ENCODE results near the gene CSRNP3. TPM values are rescaled to one million over a fixed set of nuclear protein-coding genes. Genes with fewer than 3 reads are reported as not detected.

The CSRNP3 gene
- total and polyA plus RNA-seq, 10 of the 15 experiments (the other 5 are each of a cell fraction or from before 2014, with no cell fraction given) = 0.03 to 5.2 (median 0.11) TPM; not detected in 1

- in situ Hi-C loops (cut with MboI) = no loop called here
- no peaks in the 10 kb centered on the region for H3K27me3 ChIP-seq (replicated peaks in 1 of 2; ENCODE audit: control insufficient read depth in 2 of 2, insufficient read depth in 2 of 2, low read length in 1 of 2)
Observed at GRCh38 chr2:165630236-165630635, 160.7 kb downstream of the CSRNP3 start.

GRCh38 chr2:165631089-165631488 is 161.6 kb downstream of the CSRNP3 start:
- Histone ChIP-seq H3K4me3 (no peak overlapping the region), H3K4me2 (ENCODE audit: control insufficient read depth, insufficient read depth) (no peak overlapping the region), H3K9ac (ENCODE audit: control insufficient read depth, insufficient read depth, low read length) (no peak overlapping the region), H3K36me3 (ENCODE audit: control insufficient read depth in 2 of 2, insufficient read depth in 2 of 2, low read length in 1 of 2) (no peaks in the 10 kb centered on the region), H3K79me2 (ENCODE audit: control insufficient read depth, insufficient read depth, low read length) (no peaks in the 10 kb centered on the region), H3K27me3 (replicated peaks in 1 of 2; ENCODE audit: control insufficient read depth in 2 of 2, insufficient read depth in 2 of 2, low read length in 1 of 2) (no peaks in the 10 kb centered on the region), H3K9me3 (replicated peaks; ENCODE audit: control insufficient read depth, insufficient read depth, low read length) (no peaks in the 10 kb centered on the region), H3K4me1 (ENCODE audit: control insufficient read depth, insufficient read depth, low read length) (no peaks in the 10 kb centered on the region), H3K27ac (ENCODE audit: control insufficient read depth, insufficient read depth) (no peak overlapping the region), H4K20me1 (ENCODE audit: control insufficient read depth, insufficient read depth) (no peaks in the 10 kb centered on the region), H2AFZ (ENCODE audit: control insufficient read depth, low read depth, low read length) (no peak overlapping the region)
- ChIA-PET RAD21 (ENCODE audit: unreplicated experiment) (no interaction called here), CTCF (interaction anchor here (1.9 kb wide), 1 partner anchor 68 kb away, joined by 5 read pairs; no protein-coding TSS in a partner anchor), SMC1A (ENCODE audit: uncharacterized antibody, unreplicated experiment) (interaction anchor here (0.7 to 3.2 kb wide), 9 partner anchors 11 to 74 kb away, joined by 3 to 10 read pairs (median 4); no protein-coding TSS in a partner anchor), POLR2A (interaction anchor here (1.6 kb wide), 1 partner anchor 9 kb away, joined by 3 read pairs; no protein-coding TSS in a partner anchor)
- BruUV-seq (replicated peaks) = no TSS peak
- no peak for ATAC-seq
- in situ Hi-C loops (cut with MboI) = no loop called here
- intact Hi-C loops (cut with micrococcal nuclease; ENCODE audit: unreplicated experiment) = no loop called here
- TF ChIP-seq NR2F1 (conservative IDR thresholded peaks at IDR 0.05) = no peak
- WGBS (ENCODE audit: insufficient coverage, insufficient replicate concordance, low lambda C conversion rate, missing lambda C conversion rate) = 37% methylated on average over 4 of the region's 4 CpGs
- no peak for DNase-seq (ENCODE audit: low read depth, low spot score)
- no peak for FAIRE-seq

More at GRCh38 chr2:165630236-165630635, 160.7 kb downstream of the CSRNP3 start:
- 24% methylated on average over 3 of the region's 3 CpGs for WGBS (ENCODE audit: insufficient coverage, insufficient replicate concordance, low lambda C conversion rate, missing lambda C conversion rate)
- no peak overlapping the region for H3K4me2 ChIP-seq (ENCODE audit: control insufficient read depth, insufficient read depth)
- H3K27ac ChIP-seq (ENCODE audit: control insufficient read depth, insufficient read depth) = no peak overlapping the region
- TF ChIP-seq LARP7 (IDR thresholded peaks at IDR 0.05) (no peak), ZNF384 (IDR thresholded peaks at IDR 0.05; ENCODE audit: borderline replicate concordance, low read depth, low read length) (no peak)
- H3K4me3 ChIP-seq = no peak overlapping the region
- SMC1A ChIA-PET (ENCODE audit: uncharacterized antibody, unreplicated experiment) = interaction anchor here (0.6 to 2.7 kb wide), 23 partner anchors 9 to 180 kb away, joined by 3 to 9 read pairs (median 4); no protein-coding TSS in a partner anchor
- no peak for ATAC-seq
- RAD21 ChIA-PET (ENCODE audit: unreplicated experiment) = interaction anchor here (0.8 to 1.3 kb wide), 6 partner anchors 14 to 55 kb away, joined by 3 to 5 read pairs (median 3); no protein-coding TSS in a partner anchor
- no peak overlapping the region for H2AFZ ChIP-seq (ENCODE audit: control insufficient read depth, low read depth, low read length)
- H3K36me3 ChIP-seq (ENCODE audit: control insufficient read depth in 2 of 2, insufficient read depth in 2 of 2, low read length in 1 of 2) = no peaks in the 10 kb centered on the region
- POLR2A ChIA-PET = interaction anchor here (1.0 kb wide), 1 partner anchor 52 kb away, joined by 3 read pairs; no protein-coding TSS in a partner anchor
- no TSS peak for BruUV-seq (replicated peaks)
- no peaks in the 10 kb centered on the region for H4K20me1 ChIP-seq (ENCODE audit: control insufficient read depth, insufficient read depth)
- H3K9me3 ChIP-seq (replicated peaks; ENCODE audit: control insufficient read depth, insufficient read depth, low read length) = no peaks in the 10 kb centered on the region
- H3K79me2 ChIP-seq (ENCODE audit: control insufficient read depth, insufficient read depth, low read length) = no peaks in the 10 kb centered on the region
- intact Hi-C loops (cut with micrococcal nuclease; ENCODE audit: unreplicated experiment) = no loop called here
- no peak overlapping the region for H3K9ac ChIP-seq (ENCODE audit: control insufficient read depth, insufficient read depth, low read length)
- CTCF ChIA-PET = interaction anchor here (1.0 to 1.3 kb wide), 3 partner anchors 12 to 71 kb away, joined by 3 to 4 read pairs (median 4); no protein-coding TSS in a partner anchor
- H3K4me1 ChIP-seq (ENCODE audit: control insufficient read depth, insufficient read depth, low read length) = no peaks in the 10 kb centered on the region
- DNase-seq (ENCODE audit: low read depth, low spot score) = no peak
- FAIRE-seq = no peak

Data from GM12878 (cell line).